H1 (cell line): ENCODE results near the gene TMEM225.

Source experiments
- RBBP5 ChIP-seq: IDR thresholded peaks from 2 replicates; pipeline ENCODE4 v1.7.1; 2012; ENCODE audit warnings: low read depth, mild to moderate bottlenecking, inconsistent platforms, low read length, moderate library complexity, borderline replicate concordance
- TF ChIP-seq, protein P1 (sequence below), 3 experiments: IDR thresholded peaks; 1 replicate in 2 of 3; 2 replicates in 1 of 3; pipeline versions ENCODE4 v1.5.1 to v1.6.1; 2011; ENCODE audit warnings: low read length in 3 of 3, mild to moderate bottlenecking in 3 of 3, inconsistent platforms in 2 of 3, low read depth in 1 of 3, moderate library complexity in 1 of 3; ENCODE audit not compliant: insufficient read depth in 1 of 3; ENCODE audit errors: control extremely low read depth in 1 of 3

DNA sequence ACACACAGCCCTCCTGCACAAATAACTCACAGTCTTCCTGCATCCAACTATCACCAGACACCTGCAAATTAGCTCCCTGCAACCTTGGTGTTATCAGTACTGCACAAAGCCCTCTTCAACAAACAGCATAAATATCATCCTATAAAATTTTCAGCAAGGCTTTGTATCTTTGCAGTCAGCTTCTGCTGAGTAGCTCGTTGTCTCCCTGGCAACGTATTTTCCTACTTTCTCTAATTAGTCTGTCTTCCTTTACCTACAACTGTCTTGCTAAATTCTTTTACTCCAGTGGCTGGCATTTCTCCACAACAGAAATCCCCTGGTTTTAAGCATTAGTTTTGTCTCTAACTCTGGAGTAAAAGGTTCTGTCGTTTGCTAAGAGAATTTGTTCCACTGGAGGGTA, 20.4 kb upstream of the TMEM225 start:
- no peak for TF ChIP-seq RBBP5
- TF ChIP-seq, protein P1, sequence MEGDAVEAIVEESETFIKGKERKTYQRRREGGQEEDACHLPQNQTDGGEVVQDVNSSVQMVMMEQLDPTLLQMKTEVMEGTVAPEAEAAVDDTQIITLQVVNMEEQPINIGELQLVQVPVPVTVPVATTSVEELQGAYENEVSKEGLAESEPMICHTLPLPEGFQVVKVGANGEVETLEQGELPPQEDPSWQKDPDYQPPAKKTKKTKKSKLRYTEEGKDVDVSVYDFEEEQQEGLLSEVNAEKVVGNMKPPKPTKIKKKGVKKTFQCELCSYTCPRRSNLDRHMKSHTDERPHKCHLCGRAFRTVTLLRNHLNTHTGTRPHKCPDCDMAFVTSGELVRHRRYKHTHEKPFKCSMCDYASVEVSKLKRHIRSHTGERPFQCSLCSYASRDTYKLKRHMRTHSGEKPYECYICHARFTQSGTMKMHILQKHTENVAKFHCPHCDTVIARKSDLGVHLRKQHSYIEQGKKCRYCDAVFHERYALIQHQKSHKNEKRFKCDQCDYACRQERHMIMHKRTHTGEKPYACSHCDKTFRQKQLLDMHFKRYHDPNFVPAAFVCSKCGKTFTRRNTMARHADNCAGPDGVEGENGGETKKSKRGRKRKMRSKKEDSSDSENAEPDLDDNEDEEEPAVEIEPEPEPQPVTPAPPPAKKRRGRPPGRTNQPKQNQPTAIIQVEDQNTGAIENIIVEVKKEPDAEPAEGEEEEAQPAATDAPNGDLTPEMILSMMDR (IDR thresholded peaks at IDR 0.05; ENCODE audit: control extremely low read depth in 1 of 3, insufficient read depth in 1 of 3, low read depth in 1 of 3, low read length in 3 of 3): no peak
